A673 (cell line): ENCODE measurements around the gene ZFP92.

Experiments
- EZH2 ChIP-seq: fragments of 200-600 bp; sonication (generic); IDR thresholded peaks from 2 replicates; pipeline ENCODE4 v1.6.1; 2017; ENCODE audit warnings: borderline replicate concordance, low read depth, mild to moderate bottlenecking, mixed read lengths, antibody characterized with exemption, low read length; ENCODE audit not compliant: poor library complexity, severe bottlenecking
- TF ChIP-seq, protein P1 (sequence below): fragments of 300-800, 200-600 bp; sonication (generic); conservative IDR thresholded peaks from 2 replicates; pipeline ENCODE4 v1.5.1; 2017; ENCODE audit warnings: low read depth, mild to moderate bottlenecking, antibody characterized with exemption, low read length, moderate library complexity, mixed read lengths

DNA sequence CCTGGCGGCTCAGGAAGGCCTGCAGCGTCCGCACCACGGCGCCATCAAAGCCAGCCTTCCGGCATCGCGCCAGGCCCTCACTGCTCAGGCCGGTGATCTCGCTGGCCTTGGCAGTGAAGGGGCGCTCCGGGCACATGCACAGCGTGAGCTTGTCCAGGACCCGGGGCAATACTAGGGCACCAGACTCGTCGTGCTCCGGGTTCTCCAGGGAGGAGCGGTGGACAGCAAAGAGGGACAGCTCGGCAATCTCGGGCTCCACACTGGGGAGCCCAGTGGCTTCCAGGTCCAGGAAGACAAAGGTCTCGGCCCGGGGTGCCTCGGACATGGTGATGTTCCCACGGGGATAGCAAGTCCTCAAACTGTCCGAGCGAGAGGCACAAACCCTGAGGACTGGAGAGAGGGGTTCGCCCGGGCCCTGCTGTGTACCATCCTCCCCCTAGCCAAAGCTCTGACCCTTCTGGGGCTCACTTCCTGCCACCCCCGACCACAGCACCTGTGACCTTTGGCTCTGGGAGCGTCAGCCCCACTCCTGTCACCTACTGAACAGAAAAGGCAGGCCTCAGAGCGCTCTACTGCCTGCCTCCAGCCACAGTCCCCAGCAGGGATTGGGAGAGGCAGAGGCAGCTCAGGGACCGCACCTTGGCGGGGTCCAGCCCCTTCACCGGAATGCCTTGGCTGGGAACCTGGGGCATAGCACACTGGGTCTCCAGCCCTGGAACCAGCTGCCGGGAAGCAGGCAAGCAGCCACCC lies 34.0 kb downstream of the ZFP92 start:
- TF ChIP-seq, protein P1, sequence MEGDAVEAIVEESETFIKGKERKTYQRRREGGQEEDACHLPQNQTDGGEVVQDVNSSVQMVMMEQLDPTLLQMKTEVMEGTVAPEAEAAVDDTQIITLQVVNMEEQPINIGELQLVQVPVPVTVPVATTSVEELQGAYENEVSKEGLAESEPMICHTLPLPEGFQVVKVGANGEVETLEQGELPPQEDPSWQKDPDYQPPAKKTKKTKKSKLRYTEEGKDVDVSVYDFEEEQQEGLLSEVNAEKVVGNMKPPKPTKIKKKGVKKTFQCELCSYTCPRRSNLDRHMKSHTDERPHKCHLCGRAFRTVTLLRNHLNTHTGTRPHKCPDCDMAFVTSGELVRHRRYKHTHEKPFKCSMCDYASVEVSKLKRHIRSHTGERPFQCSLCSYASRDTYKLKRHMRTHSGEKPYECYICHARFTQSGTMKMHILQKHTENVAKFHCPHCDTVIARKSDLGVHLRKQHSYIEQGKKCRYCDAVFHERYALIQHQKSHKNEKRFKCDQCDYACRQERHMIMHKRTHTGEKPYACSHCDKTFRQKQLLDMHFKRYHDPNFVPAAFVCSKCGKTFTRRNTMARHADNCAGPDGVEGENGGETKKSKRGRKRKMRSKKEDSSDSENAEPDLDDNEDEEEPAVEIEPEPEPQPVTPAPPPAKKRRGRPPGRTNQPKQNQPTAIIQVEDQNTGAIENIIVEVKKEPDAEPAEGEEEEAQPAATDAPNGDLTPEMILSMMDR = no peak
- no peak for TF ChIP-seq EZH2
